ENCODE data around the gene EXOSC3.

Gene EXOSC3

DNA sequence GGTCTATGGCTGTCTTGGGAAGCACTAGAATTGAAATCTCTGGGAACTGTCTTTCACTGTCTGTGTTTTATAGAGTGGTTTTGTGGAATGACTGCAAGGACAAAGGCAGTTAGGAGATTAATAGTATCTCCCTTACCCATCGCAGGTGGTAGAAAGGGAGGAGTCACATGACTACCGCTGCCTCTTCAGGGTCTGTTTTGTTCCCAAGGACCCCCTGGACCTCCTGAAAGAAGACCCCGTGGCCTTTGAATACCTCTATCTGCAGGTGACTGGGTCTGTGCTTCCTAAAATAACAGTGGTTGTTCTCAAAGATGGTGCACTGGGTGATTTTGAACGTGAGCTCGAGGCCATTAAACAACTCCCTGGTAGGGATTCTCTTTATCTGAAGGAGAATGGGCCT, 54.0 kb downstream of the EXOSC3 start:
- no peak for DNase-seq

DNA sequence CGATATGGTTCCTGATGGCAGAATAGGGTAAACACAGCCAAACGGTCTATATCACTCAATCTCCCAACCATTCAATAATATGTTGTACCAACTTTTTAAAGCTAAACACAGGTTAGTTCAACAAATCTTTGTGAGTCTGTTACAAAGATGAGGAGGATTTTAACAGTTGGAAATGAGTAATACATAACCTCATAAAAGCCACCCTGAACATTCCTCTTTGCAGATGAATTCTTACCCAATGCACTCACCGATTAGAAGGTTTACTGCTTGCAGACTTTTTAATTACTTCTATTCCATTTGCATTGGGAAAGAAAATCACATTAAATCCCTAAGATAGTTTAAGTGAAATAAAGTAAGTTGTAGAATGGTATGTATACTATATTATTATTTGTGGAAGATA, 54.6 kb downstream of the EXOSC3 start:
- no peak for DNase-seq
